ENCODE data around the gene IL26.

The IL26 gene, protein sequence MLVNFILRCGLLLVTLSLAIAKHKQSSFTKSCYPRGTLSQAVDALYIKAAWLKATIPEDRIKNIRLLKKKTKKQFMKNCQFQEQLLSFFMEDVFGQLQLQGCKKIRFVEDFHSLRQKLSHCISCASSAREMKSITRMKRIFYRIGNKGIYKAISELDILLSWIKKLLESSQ

DNA sequence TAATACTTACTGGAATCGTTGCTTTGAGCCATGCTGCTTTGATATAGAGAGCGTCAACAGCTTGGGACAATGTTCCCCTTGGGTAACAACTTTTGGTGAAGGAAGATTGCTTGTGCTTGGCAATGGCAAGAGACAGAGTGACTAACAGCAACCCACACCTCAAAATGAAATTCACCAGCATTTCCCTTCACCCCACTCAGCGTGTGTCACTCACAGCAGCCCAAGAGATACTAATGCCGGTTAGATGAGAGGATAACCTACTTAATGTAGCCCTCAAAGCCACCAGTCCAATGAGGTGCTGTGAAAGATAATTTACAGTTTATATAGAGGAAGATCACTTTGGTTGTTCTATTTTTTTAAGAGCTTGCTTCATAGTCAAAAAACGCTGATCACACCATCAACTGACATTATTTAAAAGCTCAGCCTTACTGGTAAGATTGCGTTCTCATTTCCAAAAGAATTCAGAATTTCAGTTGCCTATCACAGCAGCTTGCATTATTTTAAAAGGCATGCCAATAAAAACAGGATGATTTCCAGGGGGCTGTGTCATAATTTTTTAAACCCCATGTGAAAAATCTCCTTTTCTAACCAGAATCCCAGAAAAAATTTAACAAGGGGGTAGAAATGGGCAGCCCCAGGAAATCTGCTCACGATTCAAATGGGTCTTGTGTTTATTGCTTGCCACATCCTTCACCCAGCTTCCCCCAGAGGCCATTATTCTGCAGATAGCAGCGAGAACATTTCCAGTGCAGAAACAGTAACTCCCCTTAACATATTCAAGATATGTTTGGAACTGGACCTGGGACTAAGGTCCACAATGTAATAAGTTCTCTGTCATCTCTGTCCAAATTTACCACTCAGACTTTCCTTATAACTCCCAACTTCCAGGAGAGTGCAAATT lies at the start of gene IL26:
TSS of gene IL26 (minus strand) at position 235 of the 901 bp plus-strand sequence. CDS start at position 181, 54 bp downstream.
- no peak for DNase-seq

DNA sequence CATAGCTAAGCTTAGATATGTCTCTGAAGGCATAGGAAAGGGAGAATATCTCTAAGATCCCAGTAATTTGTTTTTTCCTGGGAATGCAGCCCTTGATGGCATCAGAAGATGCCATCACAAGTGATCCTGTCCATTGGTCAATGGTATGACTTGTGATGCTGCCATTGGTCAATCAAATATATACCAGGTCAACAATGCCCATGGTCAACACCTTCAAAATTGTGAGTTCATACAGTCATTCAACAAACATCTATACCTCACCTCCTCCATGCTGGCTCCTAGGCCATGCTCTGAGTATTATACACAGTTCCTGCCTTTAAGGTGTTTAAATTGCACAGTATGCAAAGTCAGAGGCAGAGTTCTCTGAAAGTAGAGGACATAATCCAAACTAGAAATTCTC lies 47.1 kb upstream of the IL26 start:
- no peak for DNase-seq

DNA sequence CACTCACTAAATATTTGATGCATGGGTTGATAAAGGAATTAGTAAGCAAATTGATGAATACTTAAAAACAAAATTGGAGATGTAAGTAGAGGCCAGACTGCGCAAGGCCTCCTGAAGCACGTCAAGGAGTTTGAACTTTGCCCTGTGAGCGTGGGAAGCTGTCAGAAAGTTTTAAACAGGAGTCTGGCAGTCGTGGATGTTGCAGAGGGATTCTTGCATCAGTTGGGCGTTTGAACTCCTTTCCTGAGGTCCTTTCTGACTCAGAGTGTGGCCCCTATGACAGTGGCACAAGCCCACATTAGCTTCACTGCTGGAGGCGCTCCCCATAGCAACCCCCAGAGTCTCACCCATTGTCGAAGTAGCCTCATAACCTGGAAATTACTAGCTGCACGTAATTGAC lies 45.7 kb upstream of the IL26 start:
- no peak for DNase-seq

DNA sequence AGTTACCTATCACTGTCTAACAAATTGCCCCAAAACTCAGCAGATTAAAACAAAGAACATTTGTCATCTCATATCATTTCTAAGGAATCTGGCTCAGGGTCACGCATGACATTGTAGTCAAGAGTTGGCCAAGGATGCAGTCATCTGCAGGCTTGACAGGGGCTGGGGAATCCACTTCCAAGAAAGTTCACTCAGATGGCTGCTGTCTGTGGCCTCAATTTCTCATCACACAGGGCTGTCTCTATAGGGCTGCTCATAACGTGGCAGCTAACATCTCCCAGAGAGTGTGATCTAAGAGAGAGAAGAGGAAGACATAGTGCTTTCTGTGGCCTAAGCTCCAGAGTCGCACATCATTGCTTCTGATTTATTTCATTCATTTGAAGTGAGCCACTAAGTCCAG lies 44.7 kb upstream of the IL26 start:
- no peak for DNase-seq

DNA sequence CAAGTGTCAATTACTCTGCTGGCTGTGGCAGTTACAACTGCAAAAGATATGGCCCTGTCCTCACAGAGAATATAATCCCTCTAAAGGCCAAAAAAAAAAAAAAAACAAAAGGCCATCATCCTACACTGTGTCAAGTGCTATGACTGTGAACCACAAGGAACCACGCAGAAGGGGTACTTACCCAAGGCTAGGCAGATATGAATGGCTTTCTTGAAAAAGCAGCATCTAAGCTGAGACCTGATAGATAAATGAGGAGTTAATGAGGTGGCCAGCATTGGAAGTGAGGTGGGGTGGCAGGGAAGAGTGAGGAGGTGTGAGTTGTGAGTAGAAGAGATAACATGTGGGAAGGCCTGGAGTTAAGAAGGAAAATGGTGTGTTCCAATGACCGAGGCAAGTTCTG lies 44.2 kb upstream of the IL26 start:
- DNase-seq: no peak

DNA sequence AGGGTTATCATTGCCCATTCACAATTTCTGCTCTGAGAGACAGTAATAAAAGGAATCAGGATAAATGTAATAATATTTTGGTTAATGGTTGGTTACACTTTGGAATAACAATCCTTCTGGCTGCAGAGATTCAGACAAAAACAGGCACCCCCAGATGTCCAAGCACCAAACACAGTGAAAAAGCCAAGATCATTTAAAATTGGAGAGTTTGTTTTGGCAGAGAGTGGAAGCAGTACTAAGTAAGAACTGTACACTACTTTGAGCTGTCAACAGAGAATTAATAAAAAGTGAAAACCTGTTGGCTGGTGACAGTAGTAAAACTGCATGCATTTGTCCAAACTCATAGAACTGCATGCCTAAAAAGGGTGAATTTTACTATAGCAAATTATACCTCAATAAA lies 43.4 kb upstream of the IL26 start:
- DNase-seq: no peak

DNA sequence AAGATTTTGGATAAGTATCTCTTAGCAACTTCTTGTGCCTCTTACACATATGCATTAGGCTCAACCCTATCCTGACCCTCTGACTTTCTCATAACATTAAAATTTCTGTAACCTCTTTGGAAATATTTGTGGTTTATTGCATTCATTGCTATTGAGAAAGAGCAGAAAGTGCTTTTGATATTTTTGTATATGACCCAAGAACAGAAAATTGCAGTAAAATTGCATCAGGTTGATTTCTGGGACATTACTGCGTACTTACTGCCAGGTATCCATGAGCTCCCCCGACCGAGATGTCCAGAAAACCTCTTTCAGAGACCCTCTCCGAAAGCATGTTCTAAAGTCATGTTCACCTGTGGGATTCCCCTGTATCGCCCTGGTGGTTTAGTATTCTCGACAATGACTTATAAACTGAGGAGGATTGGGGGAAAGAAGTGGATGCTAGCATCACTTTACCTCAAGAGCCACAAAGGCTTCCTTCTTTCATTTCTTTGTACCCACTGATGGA lies 42.3 kb upstream of the IL26 start:
- DNase-seq: no peak

DNA sequence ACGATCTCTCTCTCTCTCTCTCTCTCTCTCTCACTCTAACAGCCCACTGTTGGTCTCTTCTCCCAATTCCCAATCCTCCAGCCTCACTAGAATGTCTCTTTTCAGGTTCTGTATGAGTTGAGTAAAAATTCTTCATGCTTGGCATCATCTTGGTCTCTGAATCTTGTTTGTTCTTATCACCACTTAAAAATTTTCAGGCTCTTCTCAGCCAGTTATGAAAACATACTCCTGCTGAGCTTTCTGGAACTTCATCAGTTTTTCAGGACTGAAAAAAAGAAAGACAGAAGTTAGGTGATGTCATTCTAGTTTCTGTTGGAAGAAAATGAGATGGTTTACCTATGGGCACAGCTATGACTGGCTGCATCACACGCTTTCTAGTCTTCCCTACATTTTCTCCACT lies 39.2 kb upstream of the IL26 start:
- DNase-seq: no peak

DNA sequence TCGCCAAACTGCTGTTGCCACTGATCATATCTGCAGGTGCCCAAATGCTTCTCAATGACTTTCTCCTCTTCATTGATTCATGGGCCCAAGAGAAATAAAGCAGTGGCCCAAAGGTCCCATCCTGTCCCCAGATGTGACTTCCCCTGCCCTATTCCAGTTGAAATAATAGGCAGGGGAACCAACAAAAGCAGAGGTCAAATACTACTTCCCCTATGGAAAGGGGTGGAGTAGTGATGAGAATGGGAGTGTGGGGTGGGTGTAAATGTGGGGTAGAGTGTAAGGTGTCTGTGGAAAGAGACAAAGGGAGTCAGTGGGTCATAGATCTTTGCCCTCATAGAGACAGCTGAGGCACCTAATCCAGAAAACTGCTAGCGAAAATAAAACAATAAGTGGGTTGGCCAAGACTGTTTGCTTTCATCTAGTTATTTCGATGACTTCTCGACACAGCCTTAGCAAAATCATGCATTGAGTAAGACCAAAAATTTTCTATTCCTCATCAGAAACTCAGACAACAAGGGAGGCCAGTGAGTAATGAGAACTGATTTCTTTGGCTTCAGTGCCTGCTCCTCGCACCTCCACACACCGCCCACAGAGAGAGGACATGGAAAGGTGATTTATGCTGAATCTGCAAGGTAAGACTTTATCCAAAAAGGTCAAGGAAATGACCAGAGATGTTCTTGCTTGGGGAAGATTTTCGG lies 38.7 kb upstream of the IL26 start:
- DNase-seq: no peak

DNA sequence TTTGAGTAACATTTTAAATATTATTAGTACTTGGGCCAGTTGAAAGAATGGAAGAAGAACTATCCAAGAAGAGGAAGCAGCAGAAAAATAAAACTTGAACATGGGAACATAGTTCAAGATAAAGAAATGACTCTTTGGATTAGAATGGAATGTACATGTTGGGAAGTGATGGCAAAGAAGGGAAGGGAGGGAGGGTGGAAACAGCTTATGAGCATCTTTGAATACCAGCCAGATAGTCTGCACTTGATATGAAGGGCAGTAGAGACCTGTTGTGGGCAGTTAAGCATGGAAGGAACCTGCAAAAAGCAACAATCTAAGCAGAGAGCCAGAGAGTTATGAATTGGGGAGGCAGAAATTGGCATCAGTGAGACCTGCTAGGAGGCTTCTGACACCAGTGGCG lies 37.8 kb upstream of the IL26 start:
- DNase-seq: no peak

DNA sequence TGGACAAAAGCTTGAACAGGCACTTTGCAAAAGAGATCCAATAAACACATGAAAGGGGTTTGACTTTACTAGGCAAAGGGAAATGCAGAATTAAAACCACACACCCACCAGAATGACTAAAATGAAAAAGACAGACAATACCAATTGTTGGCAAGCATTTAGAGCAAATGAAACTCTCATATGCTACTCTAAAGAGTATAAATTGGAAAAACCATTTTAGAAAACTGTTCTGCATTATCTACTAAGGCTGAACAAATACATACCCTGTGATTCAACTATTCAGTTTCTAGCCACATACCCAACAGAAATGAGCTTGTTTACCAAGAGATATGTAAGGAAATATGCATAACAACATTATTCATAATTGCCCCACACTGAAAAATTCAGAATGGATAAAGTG lies 36.3 kb upstream of the IL26 start:
- no peak for DNase-seq

DNA sequence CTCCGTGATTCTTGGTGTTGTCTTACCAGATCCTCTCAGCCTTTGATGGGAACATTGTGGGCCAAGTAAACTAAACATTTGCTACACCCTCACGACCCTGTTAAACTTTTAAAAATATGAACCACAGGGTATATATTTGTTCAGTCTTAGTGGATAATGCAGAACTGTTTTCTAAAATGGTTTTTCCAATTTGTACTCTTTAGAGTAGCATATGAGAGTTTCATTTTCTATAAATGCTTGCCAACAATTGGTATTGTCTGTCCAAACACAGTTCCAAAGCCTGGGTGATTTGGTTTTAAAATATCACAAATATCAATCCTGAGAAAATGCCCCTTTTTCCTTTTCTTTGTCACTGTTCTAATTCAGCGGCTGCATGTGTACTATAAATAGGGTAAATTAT lies 34.5 kb upstream of the IL26 start:
- DNase-seq: no peak

DNA sequence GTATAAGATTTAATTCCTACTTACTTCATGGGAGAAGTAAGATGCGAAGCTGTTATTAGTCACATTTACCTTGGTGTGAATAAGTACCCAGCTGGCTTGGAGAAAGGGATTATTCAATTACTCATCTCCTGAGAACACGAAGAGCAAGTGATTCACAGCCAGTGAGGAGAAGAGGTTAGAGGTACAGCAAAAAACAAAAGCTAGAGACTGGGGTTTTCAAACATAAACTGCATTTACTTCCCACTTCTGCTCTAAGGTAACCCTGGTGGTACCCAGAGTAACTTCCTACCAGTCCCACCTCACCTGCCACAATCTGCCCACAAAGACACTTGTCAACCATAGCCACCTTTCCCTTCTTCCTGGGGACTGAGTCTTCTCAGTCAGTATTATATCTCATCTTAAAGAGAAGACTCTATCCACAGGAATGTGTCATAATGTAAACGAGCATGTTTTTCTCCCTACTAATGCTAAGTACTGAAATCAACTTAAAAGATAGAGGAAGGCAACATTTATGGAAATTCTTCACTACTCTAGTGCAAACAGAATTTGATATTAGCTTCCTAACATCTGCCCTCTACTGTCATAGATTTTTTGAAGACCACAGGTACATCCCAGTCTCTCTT lies 33.8 kb upstream of the IL26 start:
- no peak for DNase-seq

DNA sequence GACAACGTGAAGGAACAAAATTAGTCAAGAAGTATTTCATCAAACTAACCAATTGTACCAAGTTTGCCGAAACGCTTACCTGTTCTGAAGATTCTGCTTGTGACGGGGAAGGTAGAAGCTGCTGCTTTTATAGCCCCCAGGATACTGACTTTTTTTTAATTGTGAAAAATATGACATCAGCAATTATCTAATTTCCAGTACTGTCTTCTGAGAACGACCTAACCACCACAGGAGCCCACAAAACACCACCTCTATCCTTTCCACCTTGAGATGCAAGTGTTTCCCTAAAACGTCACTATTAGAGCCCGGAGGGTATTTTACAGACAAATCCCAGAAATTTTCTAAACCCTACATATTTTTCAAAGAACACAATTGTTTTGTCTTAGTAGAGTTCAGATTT lies 27.9 kb upstream of the IL26 start, which contains the start of gene IL22:
TSS of gene IL22 (minus strand) at position 101 of the 400 bp plus-strand sequence. CDS start 156 bp downstream, outside the sequence.
- DNase-seq: no peak

DNA sequence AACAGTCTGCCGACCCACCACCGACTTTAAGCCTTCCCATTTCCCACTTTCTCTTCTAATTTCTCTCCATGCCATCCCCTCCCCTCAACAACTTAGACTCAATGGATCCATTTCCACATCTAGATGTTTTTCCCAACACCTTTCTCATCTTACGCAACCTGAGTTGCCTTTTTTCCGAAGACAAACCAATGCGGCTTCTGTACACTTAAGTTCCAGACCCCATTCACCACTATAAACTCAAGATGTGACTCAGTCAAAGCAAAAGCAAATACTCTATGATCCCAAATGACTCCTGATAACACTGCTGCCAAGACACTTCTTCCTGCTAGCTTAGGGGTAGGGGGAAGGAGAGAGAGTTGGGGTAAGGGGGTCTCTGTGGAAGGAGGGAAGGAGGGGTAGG lies 26.5 kb upstream of the IL26 start:
- no peak for DNase-seq

DNA sequence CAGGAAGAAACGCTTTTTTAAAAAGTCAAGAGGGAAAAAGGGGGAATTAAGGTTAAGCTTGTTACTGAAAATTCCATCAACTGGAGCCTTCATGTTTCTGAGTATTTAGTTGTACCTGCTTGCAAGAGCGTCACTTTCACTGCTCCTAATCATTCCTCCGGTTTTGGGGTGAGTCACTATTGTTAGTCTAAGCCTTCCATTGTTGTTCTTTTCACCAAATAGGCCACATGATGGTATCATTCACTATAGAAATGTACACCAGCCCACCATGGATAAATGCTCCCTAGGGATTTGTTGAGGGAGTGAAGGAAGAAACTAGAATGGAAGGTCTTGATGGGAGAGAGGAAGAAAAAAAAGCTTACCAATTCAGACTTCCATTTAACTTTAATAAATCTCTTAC lies 24.8 kb upstream of the IL26 start:
- no peak for DNase-seq

DNA sequence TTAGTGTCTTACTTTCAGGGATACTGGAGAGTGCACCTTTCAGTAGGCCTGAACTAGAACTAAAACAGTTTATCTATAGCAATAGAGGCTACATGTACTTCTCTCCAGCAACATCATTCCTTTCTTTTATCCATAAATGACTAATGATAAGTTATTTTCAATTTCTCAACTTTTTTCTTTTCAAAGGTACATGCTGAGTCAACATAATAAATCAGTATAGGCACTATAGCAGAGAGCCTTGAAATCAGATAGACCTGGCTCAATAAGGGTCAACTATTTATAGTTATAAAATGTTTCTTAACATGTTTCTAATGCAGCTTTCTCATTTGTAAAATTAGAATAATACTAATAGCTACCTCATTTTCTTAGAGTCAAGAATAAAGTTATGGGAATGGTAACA lies 22.2 kb upstream of the IL26 start:
- no peak for DNase-seq

DNA sequence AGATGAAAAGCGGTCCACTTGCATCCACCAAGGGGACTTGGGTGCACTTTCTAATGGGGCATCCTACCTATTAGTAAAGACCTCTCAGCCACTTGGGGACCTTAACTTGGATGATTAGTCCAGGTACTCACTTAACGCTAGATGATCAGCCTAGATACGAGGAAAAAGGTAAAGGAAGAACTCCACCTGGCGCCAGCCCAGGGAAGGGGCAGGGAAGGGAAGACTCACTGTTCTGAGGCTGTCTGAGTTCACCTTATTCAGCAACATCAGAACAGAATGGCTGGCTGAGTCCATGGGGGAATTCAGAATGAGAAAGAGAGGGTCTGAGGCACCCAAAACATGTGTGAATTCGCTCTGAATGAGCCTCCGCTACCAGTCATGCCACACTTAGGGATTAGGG lies 20.7 kb upstream of the IL26 start:
- no peak for DNase-seq

DNA sequence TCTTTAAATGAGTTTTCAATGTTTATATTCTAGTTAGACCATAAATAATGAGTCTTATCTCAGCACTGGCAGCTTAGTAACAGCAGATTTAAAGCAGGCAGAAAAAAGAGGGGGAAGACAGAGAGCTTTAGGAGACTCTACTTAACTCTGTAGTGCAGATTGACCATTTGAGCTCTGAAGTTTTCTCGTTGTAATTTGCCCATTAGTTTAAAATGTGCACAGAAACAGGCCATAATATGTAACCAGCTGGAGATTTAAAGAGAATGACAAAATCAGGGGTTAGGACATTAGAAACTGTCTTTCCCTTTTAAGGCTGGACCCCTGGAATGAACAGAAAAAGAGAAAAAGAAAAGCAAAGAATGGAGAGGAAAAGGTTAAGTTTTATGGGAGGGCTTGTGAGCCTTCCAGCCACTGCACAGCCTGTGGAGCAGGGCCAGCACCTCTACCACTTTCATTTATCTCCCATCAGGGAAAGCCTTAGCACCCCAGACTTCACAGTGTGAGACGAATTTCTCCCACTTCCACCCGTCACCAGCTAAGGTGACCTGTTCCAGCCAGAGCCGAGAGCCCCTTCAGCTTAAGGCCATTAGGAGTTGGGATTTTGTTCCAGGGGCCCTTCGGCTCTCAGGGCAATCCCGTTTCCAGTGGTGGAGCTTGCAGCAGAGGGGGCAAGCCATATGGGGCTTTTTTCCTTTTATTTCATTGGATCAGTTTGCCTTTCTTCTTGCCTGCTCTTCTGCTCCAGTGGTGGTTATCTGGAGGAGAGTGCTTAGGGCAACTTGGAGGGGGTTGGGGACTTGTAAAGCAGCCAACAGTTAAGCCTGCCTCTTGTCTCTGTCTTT lies 19.8 kb upstream of the IL26 start:
- no peak for DNase-seq

DNA sequence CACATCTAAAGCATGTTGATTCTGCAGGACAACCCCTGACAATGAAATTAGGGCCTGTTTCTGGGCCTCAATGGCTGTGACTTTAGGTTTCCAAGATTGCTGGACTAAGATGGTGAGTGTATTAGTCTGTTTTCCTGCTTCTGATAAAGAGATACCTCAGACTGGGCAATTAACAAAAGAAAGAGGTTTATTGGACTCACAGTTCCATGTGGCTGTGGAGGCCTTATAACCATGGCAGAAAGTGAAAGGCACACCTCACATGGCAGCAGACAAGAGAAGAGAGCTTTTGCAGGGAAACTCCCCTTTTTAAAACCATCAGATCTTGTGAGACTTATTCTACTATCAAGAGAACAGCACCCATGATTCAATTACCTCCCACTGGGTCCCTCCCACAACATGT lies 17.2 kb upstream of the IL26 start:
- no peak for DNase-seq

DNA sequence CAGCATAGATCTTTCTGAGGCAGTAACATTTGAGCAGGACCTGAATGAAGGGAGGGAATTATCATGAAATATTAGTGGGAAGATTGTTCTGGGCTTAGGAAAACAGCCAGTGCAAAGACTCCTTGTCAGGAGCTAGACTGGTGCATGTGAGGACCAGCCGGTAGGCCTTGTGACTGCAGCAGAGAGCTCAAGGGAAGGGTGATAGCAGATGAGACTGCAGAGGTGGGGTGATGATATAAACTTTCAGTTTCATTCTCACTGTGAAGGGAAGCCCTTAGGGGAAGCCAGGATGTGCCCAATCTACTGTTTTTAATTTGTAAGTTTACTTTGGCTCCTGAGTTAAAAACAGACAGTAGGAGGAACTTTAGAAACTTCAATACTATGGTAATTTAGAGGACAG lies 15.4 kb upstream of the IL26 start:
- DNase-seq: peak; percentile 40 to 77

DNA sequence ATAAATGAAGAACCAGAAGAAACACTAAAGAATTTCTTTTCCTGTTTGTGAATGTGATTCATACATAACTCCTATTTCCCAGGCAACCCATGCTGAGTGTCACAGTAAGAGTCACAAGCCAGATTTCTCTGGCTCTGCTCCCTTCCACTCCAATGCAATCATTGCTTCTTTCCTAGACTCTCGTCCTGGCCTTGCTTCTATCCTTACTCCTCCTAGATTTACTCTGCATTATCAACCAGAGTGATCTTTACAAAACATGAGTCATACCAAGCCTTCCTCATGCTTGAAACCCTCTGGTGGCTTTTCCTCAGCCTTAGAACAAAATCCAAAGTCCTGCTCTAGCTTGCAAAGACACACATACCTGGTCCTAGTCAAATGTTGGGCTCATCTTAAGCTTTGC lies 14.5 kb upstream of the IL26 start:
- no peak for DNase-seq

Measured in CD4-positive, alpha-beta T cell treated with Interferon alpha-2 for 1 hour (primary cell).